ENCODE results near the gene DNMBP.
"Not testable (repeated sequence)": the region's sequence is repeated elsewhere in the genome, so short reads cannot be mapped to it uniquely, and the experiment has no call there.

DNMBP gene

GRCh38 chr10:99863535-99864240 lies 146.1 kb downstream of the DNMBP start:
- DNase-seq (ENCODE audit: low spot score) = not testable (repeated sequence)

DNA sequence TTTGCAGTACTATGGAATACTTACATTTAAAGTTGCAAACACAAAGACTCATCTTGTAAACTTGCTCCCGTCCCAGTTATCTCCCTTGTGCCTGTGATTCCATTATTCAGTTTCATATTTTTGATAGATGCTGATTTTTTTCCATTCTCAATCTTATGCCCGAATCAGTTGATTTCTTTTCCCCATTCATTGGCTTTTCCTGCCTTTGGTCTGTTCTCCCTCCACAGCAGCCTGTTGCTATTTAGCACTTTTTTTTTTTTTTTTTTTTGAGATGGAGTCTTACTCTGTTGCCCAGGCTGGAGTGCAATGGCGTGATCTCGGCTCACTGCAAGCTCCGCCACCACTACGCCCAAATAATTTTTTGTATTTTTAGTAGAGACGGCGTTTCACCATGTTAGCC lies 149.3 kb downstream of the DNMBP start:
- no peak for DNase-seq (ENCODE audit: low spot score)

DNA sequence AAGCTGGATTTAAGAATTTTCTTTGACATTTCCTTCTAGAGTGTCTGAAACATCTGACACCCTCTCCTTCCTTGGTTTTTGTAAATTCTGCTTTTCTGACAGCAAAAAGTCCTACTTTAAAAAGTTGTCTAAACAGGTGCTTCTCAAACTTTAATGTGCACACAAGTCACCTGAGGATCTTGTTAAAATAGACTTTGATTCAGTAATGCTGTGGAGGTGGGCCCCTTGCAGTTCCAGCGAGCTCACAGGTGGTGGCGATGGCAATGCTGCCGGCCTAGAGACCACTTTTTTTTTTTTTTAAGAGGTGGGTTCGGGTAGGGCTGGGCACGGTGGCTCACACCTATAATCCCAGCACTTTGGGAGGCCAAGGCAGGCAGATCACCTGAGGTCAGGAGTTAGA lies 150.2 kb downstream of the DNMBP start:
- DNase-seq (ENCODE audit: low spot score) = peak; percentile 13

- DNase-seq (ENCODE audit: low spot score) = no peak
These were observed 150.9 kb downstream of the DNMBP start for GRCh38 chr10:99858849-99859248.

GRCh38 chr10:99855479-99856071 lies 154.2 kb downstream of the DNMBP start:
- DNase-seq (ENCODE audit: low spot score) = no peak

DNA sequence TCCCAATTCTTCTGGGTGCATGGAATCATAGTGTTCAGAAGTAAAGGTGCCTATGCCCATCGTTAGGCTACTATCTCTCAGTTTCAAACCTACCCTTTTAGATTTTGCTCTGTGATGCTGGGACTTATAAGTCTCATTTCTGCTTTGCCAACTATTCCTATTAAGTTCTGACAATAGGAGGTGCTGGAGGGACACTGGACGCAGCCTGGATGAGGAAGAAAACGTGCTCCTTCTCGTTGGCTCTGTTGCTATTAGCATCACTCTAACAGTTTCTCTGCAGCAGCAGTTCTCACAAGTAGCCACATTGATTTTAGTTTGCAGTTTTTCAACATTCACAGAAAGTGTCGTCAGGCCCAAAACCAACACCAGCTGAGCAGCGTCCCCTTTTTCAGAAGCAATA lies 154.9 kb downstream of the DNMBP start:
- peak; percentile 22 for DNase-seq (ENCODE audit: low spot score)

DNA sequence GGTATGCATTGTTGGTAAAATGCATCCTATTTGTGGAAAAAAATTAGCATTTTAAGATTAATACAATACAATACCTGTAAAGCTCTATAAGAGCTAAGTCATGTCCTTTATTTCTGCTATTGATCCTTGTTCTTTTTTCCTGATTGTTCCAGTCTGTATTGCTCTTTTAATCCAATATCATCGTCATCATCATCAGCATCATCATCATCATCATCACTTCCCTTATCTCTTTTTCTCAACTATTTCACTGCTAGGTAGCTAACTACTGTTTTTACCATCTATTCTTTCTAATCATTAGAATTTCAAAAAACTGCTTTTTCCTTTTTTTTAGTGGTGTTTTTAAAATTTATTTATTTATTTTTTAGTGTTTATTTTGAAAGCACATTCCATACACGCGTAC lies 156.1 kb downstream of the DNMBP start:
- DNase-seq (ENCODE audit: low spot score) = no peak

- no peak for DNase-seq (ENCODE audit: low spot score)
These were observed 157.1 kb downstream of the DNMBP start for GRCh38 chr10:99852481-99853213.

GRCh38 chr10:99851825-99852224 lies 157.9 kb downstream of the DNMBP start:
- no peak for DNase-seq (ENCODE audit: low spot score)

GRCh38 chr10:99850767-99851340 lies 158.9 kb downstream of the DNMBP start:
- DNase-seq (ENCODE audit: low spot score) = no peak

DNA sequence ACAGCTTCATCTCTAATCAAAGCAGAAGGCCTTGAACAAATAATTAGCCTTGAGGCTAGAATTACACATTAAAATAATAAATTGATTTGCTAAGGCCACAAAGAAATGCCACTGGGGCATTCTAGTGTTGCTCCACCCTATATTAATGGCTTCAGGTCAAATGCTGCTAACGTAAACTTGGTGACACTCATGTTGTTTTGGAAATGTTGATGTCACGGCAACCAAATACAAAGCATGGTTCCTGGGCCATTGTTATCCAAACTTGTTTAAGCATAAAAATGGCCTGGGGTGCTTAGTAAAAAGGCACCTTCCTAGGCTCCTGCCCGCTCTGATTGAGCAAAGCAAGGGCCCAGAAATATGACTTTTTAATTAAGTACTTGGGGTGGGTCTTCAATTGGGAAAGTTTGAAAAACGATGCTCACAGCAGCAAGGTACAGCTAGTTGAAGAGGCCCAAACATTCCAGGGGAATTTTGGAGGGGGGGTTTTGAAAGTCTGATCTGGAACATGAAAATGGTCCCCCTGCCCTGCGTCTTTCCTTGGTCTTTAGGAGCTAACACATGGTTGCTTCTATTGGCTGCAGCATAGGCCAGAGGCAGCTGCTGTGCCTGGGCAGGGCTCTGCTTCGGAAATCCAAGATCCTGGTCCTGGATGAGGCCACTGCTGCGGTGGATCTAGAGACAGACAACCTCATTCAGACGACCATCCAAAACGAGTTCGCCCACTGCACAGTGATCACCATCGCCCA lies 159.6 kb downstream of the DNMBP start:
- DNase-seq (ENCODE audit: low spot score) = no peak

DNA sequence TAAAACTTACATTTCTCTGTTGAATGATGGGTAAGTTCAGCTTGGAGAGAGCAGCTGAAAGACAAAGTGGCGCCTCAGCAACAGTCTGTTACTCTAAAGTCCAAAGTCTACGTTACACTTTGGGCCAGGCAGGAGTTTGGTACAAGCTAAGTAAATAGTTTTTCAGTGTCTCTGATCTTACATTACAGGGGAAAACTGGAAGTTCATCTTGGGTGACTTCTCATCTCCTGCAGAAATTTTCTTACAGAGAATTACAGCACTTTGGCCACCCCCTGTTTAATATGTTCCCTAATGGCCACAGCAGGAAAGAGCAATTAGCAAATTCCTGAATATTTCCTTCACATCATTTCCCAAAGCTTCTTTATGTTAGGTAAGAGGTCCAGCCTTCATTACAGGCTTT lies 160.2 kb downstream of the DNMBP start:
- no peak for DNase-seq (ENCODE audit: low spot score)

DNA sequence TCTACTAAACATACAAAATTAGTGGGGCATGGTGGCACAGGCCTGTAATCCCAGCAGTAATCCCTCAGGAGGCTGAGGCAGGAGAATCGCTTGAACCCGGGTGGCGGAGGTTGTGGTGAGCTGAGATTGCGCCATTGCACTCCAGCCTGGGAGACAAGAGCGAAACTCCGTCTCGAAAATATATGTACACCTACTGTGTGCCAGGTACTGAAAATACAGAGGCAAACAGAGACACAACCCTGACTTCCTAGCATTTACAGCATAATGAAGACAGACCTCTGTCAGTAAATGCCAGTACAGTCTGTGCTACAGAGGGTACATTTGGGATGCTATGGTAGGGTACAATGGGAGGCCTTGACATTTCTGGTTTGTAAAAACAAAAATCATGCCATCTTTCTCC lies 160.7 kb downstream of the DNMBP start:
- no peak for DNase-seq (ENCODE audit: low spot score)

DNA sequence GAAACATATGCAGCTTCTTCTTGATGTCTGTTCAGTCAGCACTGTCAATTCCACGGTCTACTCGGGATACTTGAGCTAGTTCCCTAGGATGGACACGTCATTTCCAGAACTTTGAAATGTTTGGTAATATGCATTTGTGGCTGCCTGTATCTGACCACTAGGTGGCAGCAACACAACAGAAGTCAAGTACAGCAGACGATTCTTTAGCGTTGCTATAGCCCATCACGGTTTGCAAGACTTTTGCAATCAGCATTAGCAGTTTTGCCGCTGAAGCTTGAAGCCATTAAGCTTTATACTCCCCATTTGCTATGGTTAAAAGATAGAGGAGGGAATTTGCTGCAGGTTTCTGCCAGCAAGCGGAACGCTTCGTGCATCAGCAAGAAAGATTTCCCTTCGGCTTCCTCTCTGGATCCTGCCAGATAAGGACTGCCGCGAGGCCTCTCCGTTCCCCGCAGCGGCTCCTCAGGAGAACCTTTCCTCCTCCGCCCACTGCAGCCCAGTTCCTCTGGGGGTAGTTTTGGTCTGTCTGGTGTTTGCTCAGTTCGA lies 163.8 kb downstream of the DNMBP start:
- DNase-seq (ENCODE audit: low spot score) = peak; percentile 85

DNA sequence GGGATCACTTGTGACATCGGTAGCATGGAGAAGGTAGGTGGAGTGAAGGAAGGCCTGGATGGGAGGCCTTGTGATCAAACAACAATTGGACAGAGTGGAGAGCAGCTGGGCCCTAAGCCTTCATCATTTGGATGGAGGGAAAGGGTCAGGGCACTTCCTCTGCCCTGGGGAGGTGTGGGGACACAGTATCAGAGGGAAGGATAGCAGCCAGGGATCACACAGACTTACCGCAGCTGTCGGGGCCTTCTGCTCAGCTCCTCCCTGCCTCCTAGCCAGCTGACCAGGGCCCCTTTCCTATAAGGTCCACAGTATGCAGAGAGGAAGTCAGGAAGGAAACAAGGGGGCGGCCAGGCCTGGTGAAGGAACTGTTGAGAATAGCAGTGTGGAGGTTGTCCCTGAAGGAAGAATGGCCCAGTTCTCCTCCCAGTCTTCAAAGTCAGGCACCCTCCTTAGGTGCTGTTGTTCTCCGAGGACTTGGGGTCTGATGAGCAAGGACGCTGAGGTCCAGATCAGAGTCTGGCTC lies 165.3 kb downstream of the DNMBP start:
- no peak for DNase-seq (ENCODE audit: low spot score)

DNA sequence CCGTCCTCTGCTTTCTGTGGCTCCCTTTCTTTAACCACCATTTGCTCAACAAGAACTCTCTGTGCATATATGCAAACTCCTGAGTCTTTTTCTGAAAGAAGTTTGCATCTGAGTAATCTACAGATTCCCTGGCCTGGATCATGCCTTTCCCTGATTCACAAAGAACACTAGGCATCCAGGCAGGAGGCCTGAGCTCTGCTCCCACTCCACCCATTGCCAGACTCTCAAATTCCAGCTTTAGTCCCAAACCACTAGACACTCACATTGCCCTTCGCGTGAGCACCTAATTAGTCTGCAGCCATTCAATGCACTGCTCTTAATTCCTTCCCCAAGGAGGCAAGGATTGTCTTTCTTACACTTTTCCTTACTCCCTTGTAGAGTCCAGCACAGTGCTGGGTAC lies 166.4 kb downstream of the DNMBP start:
- no peak for DNase-seq (ENCODE audit: low spot score)

DNA sequence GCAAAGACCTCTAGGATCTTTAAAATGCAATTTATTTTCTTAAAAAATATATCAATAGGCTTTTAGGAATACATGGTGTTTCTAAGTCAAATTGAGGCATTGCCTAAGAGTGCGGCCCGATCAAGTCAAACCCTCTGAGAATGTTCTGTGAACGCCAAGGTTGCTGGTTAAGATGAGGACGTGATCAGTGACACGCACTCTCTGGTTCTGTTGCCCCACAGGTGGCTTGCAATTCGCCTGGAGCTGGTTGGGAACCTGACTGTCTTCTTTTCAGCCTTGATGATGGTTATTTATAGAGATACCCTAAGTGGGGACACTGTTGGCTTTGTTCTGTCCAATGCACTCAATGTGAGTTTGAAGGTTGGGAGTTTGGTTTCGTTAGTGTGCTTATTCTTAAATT lies 168.0 kb downstream of the DNMBP start:
- DNase-seq (ENCODE audit: low spot score) = no peak

GRCh38 chr10:99840859-99841258 lies 168.9 kb downstream of the DNMBP start:
- not testable (repeated sequence) for DNase-seq (ENCODE audit: low spot score)

GRCh38 chr10:99836711-99837110 lies 173.0 kb downstream of the DNMBP start:
- DNase-seq (ENCODE audit: low spot score) = no peak

- no peak for DNase-seq (ENCODE audit: low spot score)
These were observed 173.8 kb downstream of the DNMBP start for GRCh38 chr10:99835947-99836346.

GRCh38 chr10:99834410-99834809 lies 175.3 kb downstream of the DNMBP start:
- peak; percentile 90 for DNase-seq (ENCODE audit: low spot score)

- DNase-seq (ENCODE audit: low spot score) = no peak
These were observed 177.3 kb downstream of the DNMBP start for GRCh38 chr10:99832439-99832838.
